Stimulated activated CD4-positive, alpha-beta T cell treated with anti-CD3 and anti-CD28 coated beads, Interleukin-12 subunit alpha, Interleukin-12 subunit beta, amount 100 ng/mL, for 4 hours (primary cell): ENCODE measurements around the gene SFT2D3.

Experiments used
- DNase-seq: peaks from one replicate; pipeline ENCODE4 v3.0.0-alpha.2; 2020

Gene SFT2D3

DNA sequence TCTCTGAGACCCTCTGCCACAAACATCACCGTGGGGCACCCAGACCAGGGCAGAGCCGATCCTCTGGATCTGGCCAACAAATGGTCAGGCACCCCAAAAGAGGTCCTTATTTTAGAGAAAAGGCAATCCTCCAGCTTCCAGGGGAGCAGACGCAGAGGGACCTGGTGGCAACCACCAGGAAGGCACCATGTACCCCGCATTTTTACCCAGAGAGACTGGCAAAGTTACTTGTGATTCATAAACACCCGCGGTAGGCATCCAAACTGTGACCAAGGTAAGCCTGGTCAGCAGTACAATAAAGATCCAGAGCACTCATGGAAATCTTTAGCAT lies 36.4 kb upstream of the SFT2D3 start:
- no peak for DNase-seq

DNA sequence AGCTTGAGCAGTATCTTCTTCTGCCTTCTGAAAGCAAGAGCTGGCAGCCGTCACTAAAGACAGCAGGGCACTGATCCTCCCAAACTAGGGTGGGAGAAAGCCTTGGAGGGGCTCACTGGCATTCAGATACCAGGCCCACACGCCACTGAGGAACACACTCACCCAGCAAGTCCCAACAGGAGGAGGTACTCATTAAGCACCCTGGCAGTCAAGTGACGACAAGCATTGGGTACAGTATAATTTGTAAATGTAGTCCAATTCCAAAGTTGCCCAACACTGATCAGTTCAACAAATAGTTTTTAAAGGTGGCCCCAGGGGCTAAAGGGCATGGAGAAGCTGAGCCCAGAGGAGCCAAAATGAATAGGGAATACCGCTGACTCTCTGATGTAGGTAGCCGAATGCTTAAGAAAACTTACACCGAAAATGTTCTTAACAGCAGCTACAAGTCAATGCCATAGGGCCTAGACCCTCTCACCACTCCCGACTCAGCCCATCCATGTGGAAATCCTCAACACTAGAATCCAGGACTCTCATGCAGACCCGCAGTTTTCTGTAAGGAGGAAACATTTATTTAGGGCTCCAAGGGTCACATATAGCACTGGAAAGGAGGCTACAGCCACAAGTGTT lies 35.9 kb upstream of the SFT2D3 start:
- DNase-seq: no peak

DNA sequence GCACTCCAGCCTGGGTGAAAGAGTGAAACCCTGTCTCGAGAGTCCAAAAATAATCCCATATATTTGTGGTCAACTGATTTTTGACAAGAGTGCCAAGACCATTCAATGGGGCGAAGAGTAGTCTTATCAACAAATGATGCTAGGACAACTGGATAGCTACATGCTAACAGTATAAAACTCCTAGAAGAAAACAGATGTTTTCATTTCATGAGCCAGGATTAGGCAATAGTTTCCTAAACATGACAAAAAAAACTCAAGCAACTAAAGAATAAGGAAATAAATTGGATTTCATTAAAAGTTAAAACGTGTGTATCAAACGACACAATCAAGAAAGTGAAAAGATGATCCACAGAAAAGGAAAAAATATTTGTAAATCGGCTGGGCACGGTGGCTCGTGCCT lies 32.2 kb upstream of the SFT2D3 start:
- no peak for DNase-seq

DNA sequence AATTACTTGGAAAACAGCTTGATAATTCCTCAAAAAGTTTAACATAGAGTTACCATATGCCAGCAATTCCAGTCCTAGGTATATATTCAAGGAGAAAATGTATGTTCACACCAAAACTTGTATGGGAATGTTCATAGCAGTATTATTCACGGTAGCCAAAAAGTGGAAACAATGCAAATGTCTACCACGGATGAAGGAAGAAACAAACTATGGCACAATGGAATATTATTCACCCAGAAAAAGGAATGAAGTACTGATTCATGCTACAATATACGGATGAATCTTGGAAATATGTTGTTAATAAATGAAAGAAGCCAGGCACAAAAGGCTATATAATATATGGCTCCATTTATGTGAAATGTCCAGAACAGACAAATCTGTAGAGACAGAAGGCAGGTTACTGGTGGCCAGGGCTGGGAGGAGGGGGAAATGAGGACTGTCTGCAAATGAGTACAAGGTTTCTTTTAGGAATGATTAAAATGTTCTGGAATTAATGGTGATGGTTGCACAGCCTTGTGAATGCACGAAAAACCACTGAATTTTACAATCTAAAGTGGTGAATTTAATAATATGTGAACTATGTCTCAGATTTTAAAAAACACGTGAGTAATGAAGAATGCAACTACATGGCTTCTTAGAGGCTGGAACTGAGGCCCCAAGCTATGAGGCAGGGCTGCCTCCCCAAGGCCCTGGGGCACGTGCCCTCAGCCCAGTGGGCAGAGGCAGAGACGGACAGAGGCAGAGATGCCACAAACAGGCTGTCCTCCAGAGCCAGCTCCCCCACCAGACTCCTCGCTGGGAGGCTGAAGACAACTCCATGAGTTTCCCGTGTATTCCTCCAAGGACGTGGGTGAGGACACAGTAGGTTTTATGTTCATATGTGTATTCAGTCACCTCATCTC lies 31.0 kb upstream of the SFT2D3 start:
- no peak for DNase-seq

DNA sequence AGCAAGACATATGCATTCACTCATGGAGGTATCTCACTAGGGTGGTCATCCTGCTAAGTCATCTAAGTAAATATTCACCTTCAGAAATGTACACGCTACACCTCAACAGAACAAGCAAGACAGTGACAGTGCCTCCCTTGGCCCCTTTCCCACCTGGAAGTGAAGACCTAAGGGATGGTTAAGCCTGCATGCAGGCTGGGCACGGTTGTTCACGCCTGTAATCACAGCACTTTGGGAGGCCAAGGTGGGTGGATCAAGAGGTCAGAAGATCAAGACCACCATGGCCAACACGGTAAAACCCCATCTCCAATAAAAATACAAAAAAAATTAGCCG lies 30.4 kb upstream of the SFT2D3 start:
- no peak for DNase-seq

- no peak for DNase-seq
Measured at GRCh38 chr2:127671557-127672302, 29.6 kb upstream of the SFT2D3 start.

DNA sequence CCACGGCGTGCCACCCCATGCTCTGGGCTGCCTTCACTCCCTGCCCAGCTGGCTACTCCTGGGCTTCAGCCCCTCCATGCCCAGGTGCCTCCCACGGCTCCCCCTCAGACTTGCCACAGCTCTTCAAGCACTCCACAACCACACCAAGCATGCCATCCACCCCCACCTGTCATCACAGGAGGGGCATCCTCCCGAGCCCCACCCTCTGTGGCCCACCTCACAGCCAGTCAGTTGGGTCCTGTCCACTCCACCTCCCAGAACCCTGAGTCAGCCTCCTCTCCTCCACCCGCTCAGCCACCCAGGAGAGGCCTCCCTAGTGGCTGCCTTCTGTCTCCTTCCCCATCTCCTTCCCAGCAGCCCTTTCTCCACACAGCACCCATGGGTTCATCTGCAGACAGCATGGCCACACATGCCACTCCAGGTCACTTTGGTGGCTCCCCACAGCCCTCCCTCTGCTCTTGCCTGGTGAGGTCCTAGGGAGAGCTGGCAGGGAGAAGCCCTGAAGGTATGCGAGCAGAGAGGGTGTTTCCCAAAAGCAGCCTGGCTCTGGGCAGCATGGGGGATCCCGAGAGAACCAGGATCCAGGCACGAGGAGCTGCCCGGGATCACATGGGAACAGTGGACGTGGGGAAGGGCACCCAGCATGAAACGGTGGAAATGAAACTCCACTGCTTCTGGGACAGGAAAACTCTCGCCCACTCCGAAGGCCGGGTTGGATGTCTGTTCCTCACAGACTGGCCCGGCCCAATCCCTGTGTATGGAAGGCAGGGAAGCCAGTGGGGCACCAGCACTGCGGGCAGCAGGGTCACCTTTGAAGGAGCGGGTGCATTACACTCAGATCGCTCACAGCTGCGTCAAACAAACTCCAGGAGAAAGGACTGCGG lies 28.7 kb upstream of the SFT2D3 start:
- DNase-seq: no peak

DNA sequence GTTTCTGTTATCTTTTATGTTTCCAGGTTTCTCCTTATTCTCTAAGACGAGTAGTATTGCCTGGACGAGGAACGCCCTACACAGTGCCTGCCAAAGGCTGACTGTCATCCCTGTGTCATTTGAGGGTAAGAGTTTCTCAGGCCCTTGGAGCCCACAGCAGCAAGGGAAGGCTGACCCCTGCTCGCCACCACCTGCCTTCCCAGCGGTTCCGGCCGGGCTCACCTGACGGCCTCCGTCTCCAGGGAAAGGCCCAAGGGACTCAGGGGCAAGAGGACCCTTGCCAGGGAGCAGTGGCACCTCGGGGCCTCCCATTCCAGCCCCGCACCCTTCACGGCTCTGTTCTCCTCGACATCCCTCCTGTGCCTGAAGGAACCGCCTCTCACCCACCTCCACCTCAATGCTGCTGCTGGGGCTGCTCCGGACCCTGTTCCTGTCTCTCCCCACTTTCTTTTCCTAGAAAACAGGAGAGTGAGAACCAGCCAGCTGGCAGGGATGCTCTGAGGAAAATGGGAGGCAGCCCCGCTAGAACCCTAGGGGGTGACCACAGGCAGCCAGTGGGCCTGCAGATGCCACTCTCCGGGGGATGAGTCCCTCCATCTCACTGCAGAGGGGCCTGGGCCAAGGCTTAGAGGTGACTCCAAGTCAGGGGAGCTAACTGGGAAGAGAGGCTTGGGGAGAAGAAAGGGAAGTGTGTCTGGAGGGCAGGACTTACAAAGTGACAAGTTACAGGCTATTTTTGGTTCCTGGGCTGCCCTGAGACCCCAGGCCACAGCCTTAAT lies 27.8 kb upstream of the SFT2D3 start:
- DNase-seq: no peak

GRCh38 chr2:127674241-127675209 lies 26.8 kb upstream of the SFT2D3 start:
- DNase-seq: peak; percentile 23

GRCh38 chr2:127675331-127676261 lies 25.7 kb upstream of the SFT2D3 start, which contains the start of gene LIMS2:
LIMS2 (minus strand) TSS chr2:127675530; CDS start chr2:127675024, 506 bp downstream.
- DNase-seq: no peak

DNA sequence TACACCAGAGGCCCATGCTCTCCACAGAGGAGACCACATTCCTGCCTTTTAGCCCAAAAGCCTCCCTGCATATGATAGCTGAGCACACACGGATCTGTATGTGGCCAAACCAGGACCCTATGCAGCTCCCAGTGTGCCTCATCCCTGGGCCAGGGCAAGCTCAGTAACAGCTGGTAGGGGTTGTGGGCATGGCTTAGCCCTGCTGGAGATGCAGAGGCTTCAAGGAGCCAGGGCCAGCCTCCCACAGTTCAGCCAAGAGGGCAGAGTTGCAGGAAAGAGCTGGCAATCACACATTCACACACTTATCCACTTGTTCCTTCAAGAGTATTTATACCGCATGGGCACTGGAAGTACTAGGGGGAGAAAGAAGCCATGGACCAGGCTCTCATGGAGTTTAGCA lies 24.4 kb upstream of the SFT2D3 start:
- DNase-seq: no peak

GRCh38 chr2:127678531-127678930 lies 22.8 kb upstream of the SFT2D3 start:
- no peak for DNase-seq

DNA sequence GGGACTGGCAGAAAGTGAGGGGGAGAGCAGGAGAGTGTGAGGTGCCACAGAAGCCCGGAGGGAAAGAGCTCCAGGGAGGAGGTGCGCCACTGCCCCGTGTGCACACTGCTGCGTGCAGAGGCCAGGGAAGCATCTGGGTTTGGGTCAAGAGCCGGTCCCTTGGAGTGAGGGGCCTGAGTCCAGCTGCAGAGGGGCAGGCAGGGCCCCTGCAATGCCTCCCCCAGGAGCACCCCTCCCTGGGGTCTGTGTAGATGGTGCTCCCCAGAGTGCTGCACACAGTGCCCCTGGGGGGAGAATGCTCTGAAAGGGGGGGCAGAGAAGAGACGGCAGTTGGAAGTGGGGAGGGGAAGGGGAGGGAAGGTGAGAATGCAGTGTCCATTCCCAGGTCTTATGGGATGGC lies 22.3 kb upstream of the SFT2D3 start:
- no peak for DNase-seq

DNA sequence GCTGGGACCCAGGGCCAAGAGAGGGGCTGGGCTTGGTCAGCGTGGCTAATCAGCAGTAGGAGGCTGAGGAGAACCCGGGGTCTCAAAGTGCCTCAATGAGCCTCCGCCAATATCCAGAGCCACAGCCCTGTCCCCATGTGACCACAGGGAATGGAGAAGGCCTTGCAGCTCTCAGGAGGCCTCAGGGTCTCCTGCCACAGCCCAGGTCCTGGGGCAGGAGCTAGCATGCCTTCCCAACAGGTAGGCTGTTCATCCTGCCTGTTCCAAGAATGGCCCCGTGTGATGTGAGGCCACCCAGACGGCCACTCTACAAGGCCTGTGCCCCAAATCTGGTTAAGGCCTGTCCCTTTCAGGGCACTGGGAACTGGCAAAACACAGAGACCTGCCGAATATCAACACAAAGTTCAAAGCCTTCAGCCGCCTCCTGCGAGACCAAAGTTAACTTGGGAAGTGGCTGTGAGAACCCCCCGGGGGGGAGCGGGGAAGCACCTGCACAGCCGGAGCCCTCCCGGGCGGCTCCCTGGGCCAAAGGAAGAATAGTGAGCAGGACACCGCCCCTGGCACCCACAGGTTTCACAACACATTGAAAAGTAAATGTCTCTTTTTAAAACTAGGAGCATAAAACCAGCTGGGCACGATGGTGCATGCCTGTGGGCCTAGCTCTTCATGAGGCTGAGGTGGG lies 21.5 kb upstream of the SFT2D3 start:
- DNase-seq: no peak

DNA sequence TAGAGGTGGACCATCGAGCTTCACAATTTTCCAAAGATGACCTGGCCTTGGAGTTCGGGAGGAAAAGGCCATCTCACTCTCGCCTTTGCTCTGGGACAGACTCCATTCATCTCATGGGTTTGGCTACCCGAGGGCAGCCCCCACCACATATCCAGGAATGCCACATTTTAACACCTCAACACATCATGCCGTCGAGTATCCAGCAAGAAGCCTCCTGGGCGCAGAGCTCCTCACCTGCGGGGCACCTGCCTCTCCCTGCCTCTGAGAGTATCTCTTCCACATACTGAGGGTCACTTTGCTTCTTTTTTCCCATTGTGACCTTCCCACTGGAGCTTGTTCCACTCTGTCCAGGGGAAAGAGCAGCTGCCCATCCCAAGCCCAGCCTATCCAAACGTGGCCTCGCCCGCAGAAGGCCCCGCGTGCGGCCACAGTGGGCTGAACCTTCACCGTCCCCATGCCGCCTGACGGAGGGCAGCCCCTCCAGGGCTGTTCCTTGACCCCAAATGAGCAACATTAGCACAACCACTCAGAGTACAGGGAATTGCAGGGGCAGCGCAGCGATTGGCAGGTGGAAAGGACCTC lies 20.5 kb upstream of the SFT2D3 start:
- no peak for DNase-seq

DNA sequence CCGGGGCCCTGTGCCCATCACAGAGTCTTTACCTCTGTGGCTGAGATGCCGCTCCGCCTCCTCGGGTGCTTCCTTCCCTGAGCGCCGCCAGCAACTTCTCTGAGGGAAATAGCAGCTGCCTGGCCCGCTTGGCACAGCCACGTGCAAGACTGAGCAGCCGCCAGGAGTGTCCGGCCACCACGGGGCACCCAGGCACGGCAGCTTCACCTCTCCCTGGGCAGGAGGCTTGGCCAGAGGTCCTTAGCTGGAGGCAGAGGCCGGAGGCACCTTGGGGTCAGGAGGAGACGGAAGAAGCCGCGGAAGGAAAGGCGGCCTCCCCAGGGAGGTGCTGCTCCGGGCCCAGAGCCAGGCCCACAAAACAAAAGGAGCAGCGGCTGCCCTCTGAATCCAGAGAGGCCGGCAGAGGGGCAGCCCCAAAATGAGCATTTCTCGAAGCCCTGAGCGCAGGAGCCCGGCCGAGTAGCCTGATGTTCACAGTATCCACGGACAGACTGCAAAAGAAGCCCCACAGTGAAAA lies 20.0 kb upstream of the SFT2D3 start:
- no peak for DNase-seq

DNA sequence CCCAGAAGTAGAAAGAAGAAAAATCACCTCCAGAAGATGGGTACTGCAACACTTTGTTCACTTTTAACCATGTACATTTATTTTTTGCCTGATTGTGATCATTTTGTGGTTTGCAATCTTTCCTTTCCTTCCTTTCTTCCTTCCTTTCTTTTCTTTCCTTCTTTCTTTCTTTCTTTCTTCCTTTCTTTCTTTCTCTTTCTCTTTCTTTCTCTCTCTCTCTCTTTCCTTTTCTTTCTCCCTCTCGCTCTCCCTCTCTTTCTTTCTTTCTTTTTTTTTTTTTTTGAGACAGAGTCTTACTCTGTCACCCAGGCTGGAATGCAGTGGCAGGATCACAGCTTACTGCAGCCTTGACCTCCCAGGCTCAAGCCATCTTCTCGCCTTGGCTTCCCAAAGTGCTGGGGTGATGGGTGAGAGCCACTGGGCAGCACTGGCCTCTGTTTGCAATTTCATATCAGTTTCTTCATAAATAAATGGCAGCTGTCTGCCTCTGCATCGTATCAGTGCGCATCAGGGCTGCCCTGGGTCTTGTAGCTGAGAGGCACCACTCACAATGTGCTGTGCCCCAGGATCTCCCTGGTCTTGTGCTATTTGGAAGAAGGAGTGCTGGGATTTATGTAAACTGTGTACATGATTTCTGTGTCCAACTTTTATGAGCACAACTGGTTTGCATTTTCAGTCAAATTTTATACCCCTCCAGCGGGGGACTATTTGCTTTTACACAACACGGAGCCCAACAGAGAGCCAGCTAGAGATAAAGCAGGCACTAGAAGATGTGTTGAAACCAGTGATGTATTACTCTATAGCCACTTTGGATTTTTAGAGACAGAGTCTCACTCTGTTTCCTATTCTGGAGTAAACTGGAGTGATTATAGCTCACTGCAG lies 19.1 kb upstream of the SFT2D3 start:
- no peak for DNase-seq
